ENCODE measurements around the gene MFN2.

DNA sequence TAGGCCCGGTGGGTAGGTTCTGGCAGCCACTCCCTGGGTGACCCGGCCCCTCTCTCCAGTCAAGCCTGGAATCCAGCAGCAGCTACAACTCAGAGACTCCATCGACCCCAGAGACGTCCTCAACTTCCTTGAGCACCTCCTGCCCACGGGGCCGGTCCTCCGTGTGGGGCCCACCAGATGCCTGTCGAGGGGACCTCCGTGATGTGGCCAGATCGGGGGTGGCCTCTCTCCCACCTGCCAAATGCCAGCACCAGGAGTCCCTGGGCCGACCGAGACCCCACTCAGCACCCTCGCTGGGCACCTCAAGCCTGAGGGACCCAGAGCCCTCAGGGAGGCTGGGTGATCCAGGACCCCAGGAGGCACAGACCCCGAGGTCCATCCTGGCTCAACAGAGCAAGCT lies 41.8 kb downstream of the MFN2 start:
- TF ChIP-seq CTCF (IDR thresholded peaks at IDR 0.05) (no peak), GABPA (IDR thresholded peaks at IDR 0.05; ENCODE audit: low read depth) (no peak), EP300 (IDR thresholded peaks at IDR 0.05; ENCODE audit: borderline replicate concordance in 1 of 2, low read depth in 1 of 2, low read length in 1 of 2) (no peak)

Measured in SK-N-SH (cell line).